ENCODE measurements around the gene COG7.

Gene COG7

GRCh38 chr16:23374721-23375510 lies 78.1 kb downstream of the COG7 start:
- TF ChIP-seq CTCF (IDR thresholded peaks at IDR 0.05; ENCODE audit: low read length) = no peak
- no peak for TF ChIP-seq EZH2 (optimal IDR thresholded peaks at IDR 0.05; ENCODE audit: low read depth, low read length)
- TF ChIP-seq EZH2phosphoT487 (IDR thresholded peaks at IDR 0.05; ENCODE audit: low read length) = no peak
- Histone ChIP-seq H3K27me3 (replicated peaks; ENCODE audit: insufficient read depth, low read length) (no peaks in the 10 kb centered on the region), H4K20me1 (ENCODE audit: insufficient read depth, low read length) (no peaks in the 10 kb centered on the region), H3K4me3 (ENCODE audit: low read length) (no peak overlapping the region), H3K27ac (ENCODE audit: low read length) (no peak overlapping the region), H2AFZ (ENCODE audit: low read length) (no peak overlapping the region), H3K4me2 (ENCODE audit: low read depth, low read length) (no peak overlapping the region), H3K36me3 (replicated peaks; ENCODE audit: insufficient read depth, low read length) (no peaks in the 10 kb centered on the region), H3K4me1 (ENCODE audit: low read length) (no peaks in the 10 kb centered on the region), H3K9ac (ENCODE audit: low read length) (no peak overlapping the region), H3F3A (ENCODE audit: insufficient read depth, low read length) (no peaks in the 10 kb centered on the region), H3K9me2 (replicated peaks; ENCODE audit: insufficient read depth, low read length) (no peaks in the 10 kb centered on the region), H3K9me3 (replicated peaks; ENCODE audit: insufficient read depth, low read length) (no peaks in the 10 kb centered on the region), H3K79me2 (ENCODE audit: low read length) (no peaks in the 10 kb centered on the region)
- no peak for DNase-seq

- H3K36me3 ChIP-seq (replicated peaks; ENCODE audit: insufficient read depth, low read length) = no peaks in the 10 kb centered on the region
- no peaks in the 10 kb centered on the region for H3K4me1 ChIP-seq (ENCODE audit: low read length)
- no peak overlapping the region for H3K4me3 ChIP-seq (ENCODE audit: low read length)
- no peak overlapping the region for H3K4me2 ChIP-seq (ENCODE audit: low read depth, low read length)
- no peaks in the 10 kb centered on the region for H3K27me3 ChIP-seq (replicated peaks; ENCODE audit: insufficient read depth, low read length)
- H2AFZ ChIP-seq (ENCODE audit: low read length) = no peak overlapping the region
- DNase-seq = no peak
- no peak overlapping the region for H3K27ac ChIP-seq (ENCODE audit: low read length)
- H3K9ac ChIP-seq (ENCODE audit: low read length) = no peak overlapping the region
- no peaks in the 10 kb centered on the region for H3K9me2 ChIP-seq (replicated peaks; ENCODE audit: insufficient read depth, low read length)
- TF ChIP-seq EZH2 (optimal IDR thresholded peaks at IDR 0.05; ENCODE audit: low read depth, low read length) (no peak), CTCF (IDR thresholded peaks at IDR 0.05; ENCODE audit: low read length) (no peak), EZH2phosphoT487 (IDR thresholded peaks at IDR 0.05; ENCODE audit: low read length) (no peak)
- H3K9me3 ChIP-seq (replicated peaks; ENCODE audit: insufficient read depth, low read length) = no peaks in the 10 kb centered on the region
- H3K79me2 ChIP-seq (ENCODE audit: low read length) = no peaks in the 10 kb centered on the region
- H4K20me1 ChIP-seq (ENCODE audit: insufficient read depth, low read length) = no peaks in the 10 kb centered on the region
- H3F3A ChIP-seq (ENCODE audit: insufficient read depth, low read length) = no peaks in the 10 kb centered on the region
These were observed 79.4 kb downstream of the COG7 start for GRCh38 chr16:23373436-23374219.

- Histone ChIP-seq H3K4me1 (ENCODE audit: low read length) (peaks cover 7% of the 10 kb centered on the region), H3K4me2 (ENCODE audit: low read depth, low read length) (no peak overlapping the region), H3K9me3 (replicated peaks; ENCODE audit: insufficient read depth, low read length) (no peaks in the 10 kb centered on the region), H3K27me3 (replicated peaks; ENCODE audit: insufficient read depth, low read length) (no peaks in the 10 kb centered on the region), H3F3A (ENCODE audit: insufficient read depth, low read length) (peaks cover 4% of the 10 kb centered on the region), H3K27ac (ENCODE audit: low read length) (no peak overlapping the region), H3K4me3 (ENCODE audit: low read length) (no peak overlapping the region), H3K79me2 (ENCODE audit: low read length) (no peaks in the 10 kb centered on the region), H3K9me2 (replicated peaks; ENCODE audit: insufficient read depth, low read length) (no peaks in the 10 kb centered on the region), H2AFZ (ENCODE audit: low read length) (no peak overlapping the region), H3K9ac (ENCODE audit: low read length) (no peak overlapping the region), H3K36me3 (replicated peaks; ENCODE audit: insufficient read depth, low read length) (no peaks in the 10 kb centered on the region), H4K20me1 (ENCODE audit: insufficient read depth, low read length) (no peaks in the 10 kb centered on the region)
- TF ChIP-seq EZH2phosphoT487 (IDR thresholded peaks at IDR 0.05; ENCODE audit: low read length) (no peak), CTCF (IDR thresholded peaks at IDR 0.05; ENCODE audit: low read length) (peak; percentile 31), EZH2 (optimal IDR thresholded peaks at IDR 0.05; ENCODE audit: low read depth, low read length) (no peak)
- no peak for DNase-seq
These were observed 81.6 kb downstream of the COG7 start for GRCh38 chr16:23371368-23371767.
